Measurements from ENCODE around the gene MGARP.

DNA sequence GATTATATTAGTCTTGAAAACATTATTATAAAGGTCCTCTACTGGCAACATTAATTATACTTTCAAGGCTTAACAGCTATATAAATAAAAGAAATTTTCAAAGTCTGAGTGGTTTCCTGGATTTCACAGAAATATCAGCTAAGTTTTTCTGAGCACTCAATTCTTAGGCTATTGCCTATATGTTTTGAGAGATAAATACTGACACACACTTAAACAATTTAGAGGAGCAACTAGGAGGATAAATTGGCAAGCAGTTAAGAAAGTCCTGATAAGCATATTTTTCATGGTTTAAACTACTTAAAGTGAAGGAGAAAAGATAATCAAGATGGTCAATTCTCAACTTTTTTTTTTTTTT, 2.7 kb upstream of the MGARP start:
- no peak for TF ChIP-seq POLR2AphosphoS5 (IDR thresholded peaks at IDR 0.05; ENCODE audit: low read depth)
- TF ChIP-seq, protein P1, sequence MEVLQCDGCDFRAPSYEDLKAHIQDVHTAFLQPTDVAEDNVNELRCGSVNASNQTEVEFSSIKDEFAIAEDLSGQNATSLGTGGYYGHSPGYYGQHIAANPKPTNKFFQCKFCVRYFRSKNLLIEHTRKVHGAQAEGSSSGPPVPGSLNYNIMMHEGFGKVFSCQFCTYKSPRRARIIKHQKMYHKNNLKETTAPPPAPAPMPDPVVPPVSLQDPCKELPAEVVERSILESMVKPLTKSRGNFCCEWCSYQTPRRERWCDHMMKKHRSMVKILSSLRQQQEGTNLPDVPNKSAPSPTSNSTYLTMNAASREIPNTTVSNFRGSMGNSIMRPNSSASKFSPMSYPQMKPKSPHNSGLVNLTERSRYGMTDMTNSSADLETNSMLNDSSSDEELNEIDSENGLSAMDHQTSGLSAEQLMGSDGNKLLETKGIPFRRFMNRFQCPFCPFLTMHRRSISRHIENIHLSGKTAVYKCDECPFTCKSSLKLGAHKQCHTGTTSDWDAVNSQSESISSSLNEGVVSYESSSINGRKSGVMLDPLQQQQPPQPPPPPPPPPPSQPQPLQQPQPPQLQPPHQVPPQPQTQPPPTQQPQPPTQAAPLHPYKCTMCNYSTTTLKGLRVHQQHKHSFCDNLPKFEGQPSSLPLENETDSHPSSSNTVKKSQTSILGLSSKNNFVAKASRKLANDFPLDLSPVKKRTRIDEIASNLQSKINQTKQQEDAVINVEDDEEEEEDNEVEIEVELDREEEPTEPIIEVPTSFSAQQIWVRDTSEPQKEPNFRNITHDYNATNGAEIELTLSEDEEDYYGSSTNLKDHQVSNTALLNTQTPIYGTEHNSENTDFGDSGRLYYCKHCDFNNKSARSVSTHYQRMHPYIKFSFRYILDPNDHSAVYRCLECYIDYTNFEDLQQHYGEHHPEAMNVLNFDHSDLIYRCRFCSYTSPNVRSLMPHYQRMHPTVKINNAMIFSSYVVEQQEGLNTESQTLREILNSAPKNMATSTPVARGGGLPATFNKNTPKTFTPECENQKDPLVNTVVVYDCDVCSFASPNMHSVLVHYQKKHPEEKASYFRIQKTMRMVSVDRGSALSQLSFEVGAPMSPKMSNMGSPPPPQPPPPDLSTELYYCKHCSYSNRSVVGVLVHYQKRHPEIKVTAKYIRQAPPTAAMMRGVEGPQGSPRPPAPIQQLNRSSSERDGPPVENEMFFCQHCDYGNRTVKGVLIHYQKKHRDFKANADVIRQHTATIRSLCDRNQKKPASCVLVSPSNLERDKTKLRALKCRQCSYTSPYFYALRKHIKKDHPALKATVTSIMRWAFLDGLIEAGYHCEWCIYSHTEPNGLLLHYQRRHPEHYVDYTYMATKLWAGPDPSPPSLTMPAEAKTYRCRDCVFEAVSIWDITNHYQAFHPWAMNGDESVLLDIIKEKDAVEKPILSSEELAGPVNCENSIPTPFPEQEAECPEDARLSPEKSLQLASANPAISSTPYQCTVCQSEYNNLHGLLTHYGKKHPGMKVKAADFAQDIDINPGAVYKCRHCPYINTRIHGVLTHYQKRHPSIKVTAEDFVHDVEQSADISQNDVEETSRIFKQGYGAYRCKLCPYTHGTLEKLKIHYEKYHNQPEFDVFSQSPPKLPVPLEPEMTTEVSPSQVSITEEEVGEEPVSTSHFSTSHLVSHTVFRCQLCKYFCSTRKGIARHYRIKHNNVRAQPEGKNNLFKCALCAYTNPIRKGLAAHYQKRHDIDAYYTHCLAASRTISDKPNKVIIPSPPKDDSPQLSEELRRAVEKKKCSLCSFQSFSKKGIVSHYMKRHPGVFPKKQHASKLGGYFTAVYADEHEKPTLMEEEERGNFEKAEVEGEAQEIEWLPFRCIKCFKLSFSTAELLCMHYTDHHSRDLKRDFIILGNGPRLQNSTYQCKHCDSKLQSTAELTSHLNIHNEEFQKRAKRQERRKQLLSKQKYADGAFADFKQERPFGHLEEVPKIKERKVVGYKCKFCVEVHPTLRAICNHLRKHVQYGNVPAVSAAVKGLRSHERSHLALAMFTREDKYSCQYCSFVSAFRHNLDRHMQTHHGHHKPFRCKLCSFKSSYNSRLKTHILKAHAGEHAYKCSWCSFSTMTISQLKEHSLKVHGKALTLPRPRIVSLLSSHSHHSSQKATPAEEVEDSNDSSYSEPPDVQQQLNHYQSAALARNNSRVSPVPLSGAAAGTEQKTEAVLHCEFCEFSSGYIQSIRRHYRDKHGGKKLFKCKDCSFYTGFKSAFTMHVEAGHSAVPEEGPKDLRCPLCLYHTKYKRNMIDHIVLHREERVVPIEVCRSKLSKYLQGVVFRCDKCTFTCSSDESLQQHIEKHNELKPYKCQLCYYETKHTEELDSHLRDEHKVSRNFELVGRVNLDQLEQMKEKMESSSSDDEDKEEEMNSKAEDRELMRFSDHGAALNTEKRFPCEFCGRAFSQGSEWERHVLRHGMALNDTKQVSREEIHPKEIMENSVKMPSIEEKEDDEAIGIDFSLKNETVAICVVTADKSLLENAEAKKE (CRISPR knock-in tag; IDR thresholded peaks at IDR 0.05): no peak
- TF ChIP-seq, protein P2, sequence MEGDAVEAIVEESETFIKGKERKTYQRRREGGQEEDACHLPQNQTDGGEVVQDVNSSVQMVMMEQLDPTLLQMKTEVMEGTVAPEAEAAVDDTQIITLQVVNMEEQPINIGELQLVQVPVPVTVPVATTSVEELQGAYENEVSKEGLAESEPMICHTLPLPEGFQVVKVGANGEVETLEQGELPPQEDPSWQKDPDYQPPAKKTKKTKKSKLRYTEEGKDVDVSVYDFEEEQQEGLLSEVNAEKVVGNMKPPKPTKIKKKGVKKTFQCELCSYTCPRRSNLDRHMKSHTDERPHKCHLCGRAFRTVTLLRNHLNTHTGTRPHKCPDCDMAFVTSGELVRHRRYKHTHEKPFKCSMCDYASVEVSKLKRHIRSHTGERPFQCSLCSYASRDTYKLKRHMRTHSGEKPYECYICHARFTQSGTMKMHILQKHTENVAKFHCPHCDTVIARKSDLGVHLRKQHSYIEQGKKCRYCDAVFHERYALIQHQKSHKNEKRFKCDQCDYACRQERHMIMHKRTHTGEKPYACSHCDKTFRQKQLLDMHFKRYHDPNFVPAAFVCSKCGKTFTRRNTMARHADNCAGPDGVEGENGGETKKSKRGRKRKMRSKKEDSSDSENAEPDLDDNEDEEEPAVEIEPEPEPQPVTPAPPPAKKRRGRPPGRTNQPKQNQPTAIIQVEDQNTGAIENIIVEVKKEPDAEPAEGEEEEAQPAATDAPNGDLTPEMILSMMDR (conservative IDR thresholded peaks at IDR 0.05; ENCODE audit: low read depth in 2 of 2): no peak
- no peak for TF ChIP-seq STAT1 (IDR thresholded peaks at IDR 0.05; ENCODE audit: unreplicated experiment)
- no peak for TF ChIP-seq JUNB (IDR thresholded peaks at IDR 0.05; ENCODE audit: unreplicated experiment)
- TF ChIP-seq EZH2 (IDR thresholded peaks at IDR 0.05; ENCODE audit: low read depth, unreplicated experiment): no peak
- TF ChIP-seq, protein P3, sequence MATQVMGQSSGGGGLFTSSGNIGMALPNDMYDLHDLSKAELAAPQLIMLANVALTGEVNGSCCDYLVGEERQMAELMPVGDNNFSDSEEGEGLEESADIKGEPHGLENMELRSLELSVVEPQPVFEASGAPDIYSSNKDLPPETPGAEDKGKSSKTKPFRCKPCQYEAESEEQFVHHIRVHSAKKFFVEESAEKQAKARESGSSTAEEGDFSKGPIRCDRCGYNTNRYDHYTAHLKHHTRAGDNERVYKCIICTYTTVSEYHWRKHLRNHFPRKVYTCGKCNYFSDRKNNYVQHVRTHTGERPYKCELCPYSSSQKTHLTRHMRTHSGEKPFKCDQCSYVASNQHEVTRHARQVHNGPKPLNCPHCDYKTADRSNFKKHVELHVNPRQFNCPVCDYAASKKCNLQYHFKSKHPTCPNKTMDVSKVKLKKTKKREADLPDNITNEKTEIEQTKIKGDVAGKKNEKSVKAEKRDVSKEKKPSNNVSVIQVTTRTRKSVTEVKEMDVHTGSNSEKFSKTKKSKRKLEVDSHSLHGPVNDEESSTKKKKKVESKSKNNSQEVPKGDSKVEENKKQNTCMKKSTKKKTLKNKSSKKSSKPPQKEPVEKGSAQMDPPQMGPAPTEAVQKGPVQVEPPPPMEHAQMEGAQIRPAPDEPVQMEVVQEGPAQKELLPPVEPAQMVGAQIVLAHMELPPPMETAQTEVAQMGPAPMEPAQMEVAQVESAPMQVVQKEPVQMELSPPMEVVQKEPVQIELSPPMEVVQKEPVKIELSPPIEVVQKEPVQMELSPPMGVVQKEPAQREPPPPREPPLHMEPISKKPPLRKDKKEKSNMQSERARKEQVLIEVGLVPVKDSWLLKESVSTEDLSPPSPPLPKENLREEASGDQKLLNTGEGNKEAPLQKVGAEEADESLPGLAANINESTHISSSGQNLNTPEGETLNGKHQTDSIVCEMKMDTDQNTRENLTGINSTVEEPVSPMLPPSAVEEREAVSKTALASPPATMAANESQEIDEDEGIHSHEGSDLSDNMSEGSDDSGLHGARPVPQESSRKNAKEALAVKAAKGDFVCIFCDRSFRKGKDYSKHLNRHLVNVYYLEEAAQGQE (IDR thresholded peaks at IDR 0.05; ENCODE audit: unreplicated experiment): no peak
- no peak for TF ChIP-seq EZH2phosphoT487 (IDR thresholded peaks at IDR 0.05; ENCODE audit: unreplicated experiment)
- TF ChIP-seq CREB1 (CRISPR knock-in tag; IDR thresholded peaks at IDR 0.05; ENCODE audit: low read depth): no peak
- TF ChIP-seq, protein P4, sequence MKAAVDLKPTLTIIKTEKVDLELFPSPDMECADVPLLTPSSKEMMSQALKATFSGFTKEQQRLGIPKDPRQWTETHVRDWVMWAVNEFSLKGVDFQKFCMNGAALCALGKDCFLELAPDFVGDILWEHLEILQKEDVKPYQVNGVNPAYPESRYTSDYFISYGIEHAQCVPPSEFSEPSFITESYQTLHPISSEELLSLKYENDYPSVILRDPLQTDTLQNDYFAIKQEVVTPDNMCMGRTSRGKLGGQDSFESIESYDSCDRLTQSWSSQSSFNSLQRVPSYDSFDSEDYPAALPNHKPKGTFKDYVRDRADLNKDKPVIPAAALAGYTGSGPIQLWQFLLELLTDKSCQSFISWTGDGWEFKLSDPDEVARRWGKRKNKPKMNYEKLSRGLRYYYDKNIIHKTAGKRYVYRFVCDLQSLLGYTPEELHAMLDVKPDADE (IDR thresholded peaks at IDR 0.05): no peak
